GM23338 (cell line): ENCODE measurements around the gene ITGA8. TPM values are rescaled to one million over a fixed set of nuclear protein-coding genes. Genes with fewer than 3 reads are reported as not detected.

Source experiments
- ATAC-seq: fragments of 200-7000 bp; cut with Tn5 transposase; 3 replicates; pipeline ENCODE4 v1.9.1; 2020
- DNase-seq: peaks from one replicate; pipeline ENCODE4 v3.0.0-alpha.2; 2015; ENCODE audit warnings: low spot score
- H2AFZ ChIP-seq: fragments of 200-600 bp; sonication (generic); 2 replicates; pipeline ENCODE4 v1.8.0; 2016; ENCODE audit warnings: antibody characterized with exemption, mild to moderate bottlenecking, moderate library complexity
- H3F3A ChIP-seq: fragments of 200-600 bp; sonication (generic); replicated peaks from 2 replicates; pipeline ENCODE4 v1.8.0; 2017; ENCODE audit warnings: antibody characterized with exemption, mixed run types, low read depth
- H3K27ac ChIP-seq: fragments of 200-600 bp; sonication (generic); 2 replicates; pipeline ENCODE4 v1.6.1; 2016; ENCODE audit warnings: low read depth
- H3K27me3 ChIP-seq: fragments of 200-600 bp; sonication (generic); 2 replicates; pipeline ENCODE4 v1.8.0; 2016; ENCODE audit warnings: mild to moderate bottlenecking, mixed run types, moderate library complexity; ENCODE audit not compliant: insufficient read depth
- H3K36me3 ChIP-seq: fragments of 200-600 bp; sonication (generic); 2 replicates; pipeline ENCODE4 v1.8.0; 2016; ENCODE audit warnings: mild to moderate bottlenecking; ENCODE audit not compliant: insufficient read depth
- H3K4me1 ChIP-seq: fragments of 200-600 bp; sonication (generic); 2 replicates; pipeline ENCODE4 v1.8.0; 2016; ENCODE audit warnings: mild to moderate bottlenecking, moderate library complexity; ENCODE audit not compliant: insufficient read depth
- H3K4me2 ChIP-seq: fragments of 200-600 bp; sonication (generic); 2 replicates; pipeline ENCODE4 v1.7.1; 2017; ENCODE audit warnings: mixed run types
- H3K4me3 ChIP-seq: fragments of 200-600 bp; sonication (generic); 2 replicates; pipeline ENCODE4 v1.6.1; 2016; ENCODE audit warnings: mixed run types
- H3K79me2 ChIP-seq: fragments of 200-600 bp; sonication (generic); replicated peaks from 2 replicates; pipeline ENCODE4 v1.8.0; 2017; ENCODE audit warnings: mild to moderate bottlenecking; ENCODE audit not compliant: insufficient read depth
- H3K9me2 ChIP-seq: fragments of 200-600 bp; sonication (generic); 2 replicates; pipeline ENCODE4 v1.8.0; 2017; ENCODE audit not compliant: insufficient read depth
- H4K20me1 ChIP-seq: fragments of 200-600 bp; sonication (generic); replicated peaks from 2 replicates; pipeline ENCODE4 v1.8.0; 2017; ENCODE audit warnings: mild to moderate bottlenecking; ENCODE audit not compliant: insufficient read depth
- H3K27ac Mint-ChIP-seq: 2 replicates; pipeline ENCODE4 v1.8.0; 2020; ENCODE audit warnings: inconsistent platforms, mild to moderate bottlenecking, moderate library complexity, mixed read lengths
- H3K27me3 Mint-ChIP-seq: 3 replicates; pipeline ENCODE4 v1.8.0; 2022; ENCODE audit warnings: low read depth, mild to moderate bottlenecking, moderate library complexity, mixed read lengths, inconsistent platforms; ENCODE audit not compliant: insufficient read depth, poor library complexity
- H3K36me3 Mint-ChIP-seq: 3 replicates; pipeline ENCODE4 v1.8.0; 2021; ENCODE audit warnings: low read depth, mild to moderate bottlenecking, inconsistent platforms, moderate library complexity, mixed read lengths
- H3K4me1 Mint-ChIP-seq: 3 replicates; pipeline ENCODE4 v1.8.0; 2020; ENCODE audit warnings: mild to moderate bottlenecking, inconsistent platforms, mixed read lengths
- H3K4me3 Mint-ChIP-seq: 3 replicates; pipeline ENCODE4 v1.8.0; 2021; ENCODE audit warnings: moderate library complexity, mild to moderate bottlenecking, inconsistent platforms, mixed read lengths
- H3K9me3 Mint-ChIP-seq: 3 replicates; pipeline ENCODE4 v1.8.0; 2020; ENCODE audit warnings: moderate library complexity, mild to moderate bottlenecking, inconsistent platforms, mixed read lengths
- CREB1 ChIP-seq: fragments of 250-450 bp; sonication (Bioruptor Pico); IDR thresholded peaks from 2 replicates; pipeline ENCODE4 v1.5.0; 2020; ENCODE audit warnings: low read depth, mild to moderate bottlenecking, moderate library complexity
- CTCF ChIP-seq, 2 experiments: fragments of 200-600 bp in 1 of 2; sonication (generic) in 1 of 2; conservative IDR thresholded peaks; 2 replicates each; pipeline versions ENCODE4 v1.5.1 to v1.6.1; 2016 to 2017; ENCODE audit warnings: antibody characterized with exemption in 2 of 2, low read depth in 2 of 2, mild to moderate bottlenecking in 2 of 2, moderate library complexity in 1 of 2
- EZH2 ChIP-seq: fragments of 200-600 bp; sonication (generic); IDR thresholded peaks from one replicate; pipeline ENCODE4 v1.8.0; 2017; ENCODE audit warnings: antibody characterized with exemption, mild to moderate bottlenecking, low read depth; ENCODE audit not compliant: unreplicated experiment
- EZH2phosphoT487 ChIP-seq: fragments of 200-600 bp; sonication (generic); IDR thresholded peaks from one replicate; pipeline ENCODE4 v1.8.1; 2018; ENCODE audit warnings: antibody characterized with exemption; ENCODE audit not compliant: unreplicated experiment
- JUNB ChIP-seq: IDR thresholded peaks from one replicate; pipeline ENCODE4 v1.6.1; 2016; ENCODE audit warnings: antibody characterized with exemption; ENCODE audit not compliant: unreplicated experiment
- NANOG ChIP-seq: IDR thresholded peaks from 2 replicates; pipeline ENCODE4 v1.6.1; 2016; ENCODE audit warnings: antibody characterized with exemption, borderline replicate concordance
- POLR2AphosphoS5 ChIP-seq: IDR thresholded peaks from 2 replicates; pipeline ENCODE4 v1.6.1; 2016; ENCODE audit warnings: antibody characterized with exemption, low read depth
- STAT1 ChIP-seq: IDR thresholded peaks from one replicate; pipeline ENCODE4 v1.6.1; 2016; ENCODE audit warnings: antibody characterized with exemption; ENCODE audit not compliant: unreplicated experiment
- ZNF114 ChIP-seq: fragments of 250-450 bp; sonication (Bioruptor Pico); IDR thresholded peaks from 2 replicates; pipeline ENCODE4 v1.5.0; 2020; ENCODE audit warnings: mild to moderate bottlenecking, moderate library complexity
- ZNF331 ChIP-seq: fragments of 250-450 bp; sonication (Bioruptor Pico); IDR thresholded peaks from 2 replicates; pipeline ENCODE4 v1.5.0; 2020; ENCODE audit warnings: low read depth, mild to moderate bottlenecking, moderate library complexity
- polyA plus RNA-seq: library from polyadenylated mRNA; unstranded; fragments of >200 nt; fragmentation: Nextera tagmentation; extraction: Ambion mirVana; gene quantifications from 2 replicates; pipeline ENCODE4 v1.2.1, GENCODE V29; 2016
- total RNA-seq: library from RNA; depleted of rRNA; stranded (reverse); fragments of >200 nt; shearing (Covaris generic); gene quantifications from 2 replicates; pipeline ENCODE4 v1.2.3, GENCODE V29; 2014
- TF ChIP-seq, protein P1 (sequence below): fragments of 250-450 bp; sonication (Bioruptor Pico); IDR thresholded peaks from 2 replicates; pipeline ENCODE4 v1.5.0; 2020; ENCODE audit warnings: mild to moderate bottlenecking, moderate library complexity
- TF ChIP-seq, protein P2 (sequence below): IDR thresholded peaks from 2 replicates; pipeline ENCODE4 v1.6.1; 2016; ENCODE audit warnings: antibody characterized with exemption
- TF ChIP-seq, protein P3 (sequence below): IDR thresholded peaks from one replicate; pipeline ENCODE4 v1.6.1; 2018; ENCODE audit warnings: antibody characterized with exemption; ENCODE audit not compliant: unreplicated experiment

Gene ITGA8
- total and polyA plus RNA-seq, 2 experiments from 2014 or later, result not detected

GRCh38 chr10:15540727-15541126 is 179.0 kb downstream of the ITGA8 start:
- ATAC-seq (no peak; the same call in 2 of the 3 replicates), DNase-seq (peak; percentile 65)
- Mint-ChIP-seq H3K4me1 (no peaks in the 10 kb centered on the region), H3K27ac (no peak overlapping the region), H3K4me3 (no peak overlapping the region), H3K27me3 (peaks cover 5% of the 10 kb centered on the region), H3K36me3 (no peaks in the 10 kb centered on the region; the same call in 2 of the 3 replicates), H3K9me3 (no peaks in the 10 kb centered on the region)
- Histone ChIP-seq H3K27ac (no peak overlapping the region), H3K4me2 (no peak overlapping the region), H3K4me1 (no peaks in the 10 kb centered on the region), H3F3A (no peaks in the 10 kb centered on the region), H3K27me3 (no peaks in the 10 kb centered on the region), H4K20me1 (no peaks in the 10 kb centered on the region), H3K4me3 (no peak overlapping the region), H3K36me3 (no peaks in the 10 kb centered on the region), H3K9me2 (peaks cover 19% of the 10 kb centered on the region; the same call in 1 of the 2 replicates), H3K79me2 (no peaks in the 10 kb centered on the region), H2AFZ (peak overlapping the region; percentile 76)
- TF ChIP-seq CREB1 (CRISPR knock-in tag) (no peak), STAT1 (no peak), JUNB (no peak), ZNF114 (CRISPR knock-in tag) (no peak), EZH2phosphoT487 (no peak), CTCF (conservative IDR thresholded peaks at IDR 0.05; ENCODE audit: low read depth in 2 of 2) (no peak), EZH2 (no peak), ZNF331 (CRISPR knock-in tag) (no peak), NANOG (no peak), POLR2AphosphoS5 (no peak)
- TF ChIP-seq, protein P1, sequence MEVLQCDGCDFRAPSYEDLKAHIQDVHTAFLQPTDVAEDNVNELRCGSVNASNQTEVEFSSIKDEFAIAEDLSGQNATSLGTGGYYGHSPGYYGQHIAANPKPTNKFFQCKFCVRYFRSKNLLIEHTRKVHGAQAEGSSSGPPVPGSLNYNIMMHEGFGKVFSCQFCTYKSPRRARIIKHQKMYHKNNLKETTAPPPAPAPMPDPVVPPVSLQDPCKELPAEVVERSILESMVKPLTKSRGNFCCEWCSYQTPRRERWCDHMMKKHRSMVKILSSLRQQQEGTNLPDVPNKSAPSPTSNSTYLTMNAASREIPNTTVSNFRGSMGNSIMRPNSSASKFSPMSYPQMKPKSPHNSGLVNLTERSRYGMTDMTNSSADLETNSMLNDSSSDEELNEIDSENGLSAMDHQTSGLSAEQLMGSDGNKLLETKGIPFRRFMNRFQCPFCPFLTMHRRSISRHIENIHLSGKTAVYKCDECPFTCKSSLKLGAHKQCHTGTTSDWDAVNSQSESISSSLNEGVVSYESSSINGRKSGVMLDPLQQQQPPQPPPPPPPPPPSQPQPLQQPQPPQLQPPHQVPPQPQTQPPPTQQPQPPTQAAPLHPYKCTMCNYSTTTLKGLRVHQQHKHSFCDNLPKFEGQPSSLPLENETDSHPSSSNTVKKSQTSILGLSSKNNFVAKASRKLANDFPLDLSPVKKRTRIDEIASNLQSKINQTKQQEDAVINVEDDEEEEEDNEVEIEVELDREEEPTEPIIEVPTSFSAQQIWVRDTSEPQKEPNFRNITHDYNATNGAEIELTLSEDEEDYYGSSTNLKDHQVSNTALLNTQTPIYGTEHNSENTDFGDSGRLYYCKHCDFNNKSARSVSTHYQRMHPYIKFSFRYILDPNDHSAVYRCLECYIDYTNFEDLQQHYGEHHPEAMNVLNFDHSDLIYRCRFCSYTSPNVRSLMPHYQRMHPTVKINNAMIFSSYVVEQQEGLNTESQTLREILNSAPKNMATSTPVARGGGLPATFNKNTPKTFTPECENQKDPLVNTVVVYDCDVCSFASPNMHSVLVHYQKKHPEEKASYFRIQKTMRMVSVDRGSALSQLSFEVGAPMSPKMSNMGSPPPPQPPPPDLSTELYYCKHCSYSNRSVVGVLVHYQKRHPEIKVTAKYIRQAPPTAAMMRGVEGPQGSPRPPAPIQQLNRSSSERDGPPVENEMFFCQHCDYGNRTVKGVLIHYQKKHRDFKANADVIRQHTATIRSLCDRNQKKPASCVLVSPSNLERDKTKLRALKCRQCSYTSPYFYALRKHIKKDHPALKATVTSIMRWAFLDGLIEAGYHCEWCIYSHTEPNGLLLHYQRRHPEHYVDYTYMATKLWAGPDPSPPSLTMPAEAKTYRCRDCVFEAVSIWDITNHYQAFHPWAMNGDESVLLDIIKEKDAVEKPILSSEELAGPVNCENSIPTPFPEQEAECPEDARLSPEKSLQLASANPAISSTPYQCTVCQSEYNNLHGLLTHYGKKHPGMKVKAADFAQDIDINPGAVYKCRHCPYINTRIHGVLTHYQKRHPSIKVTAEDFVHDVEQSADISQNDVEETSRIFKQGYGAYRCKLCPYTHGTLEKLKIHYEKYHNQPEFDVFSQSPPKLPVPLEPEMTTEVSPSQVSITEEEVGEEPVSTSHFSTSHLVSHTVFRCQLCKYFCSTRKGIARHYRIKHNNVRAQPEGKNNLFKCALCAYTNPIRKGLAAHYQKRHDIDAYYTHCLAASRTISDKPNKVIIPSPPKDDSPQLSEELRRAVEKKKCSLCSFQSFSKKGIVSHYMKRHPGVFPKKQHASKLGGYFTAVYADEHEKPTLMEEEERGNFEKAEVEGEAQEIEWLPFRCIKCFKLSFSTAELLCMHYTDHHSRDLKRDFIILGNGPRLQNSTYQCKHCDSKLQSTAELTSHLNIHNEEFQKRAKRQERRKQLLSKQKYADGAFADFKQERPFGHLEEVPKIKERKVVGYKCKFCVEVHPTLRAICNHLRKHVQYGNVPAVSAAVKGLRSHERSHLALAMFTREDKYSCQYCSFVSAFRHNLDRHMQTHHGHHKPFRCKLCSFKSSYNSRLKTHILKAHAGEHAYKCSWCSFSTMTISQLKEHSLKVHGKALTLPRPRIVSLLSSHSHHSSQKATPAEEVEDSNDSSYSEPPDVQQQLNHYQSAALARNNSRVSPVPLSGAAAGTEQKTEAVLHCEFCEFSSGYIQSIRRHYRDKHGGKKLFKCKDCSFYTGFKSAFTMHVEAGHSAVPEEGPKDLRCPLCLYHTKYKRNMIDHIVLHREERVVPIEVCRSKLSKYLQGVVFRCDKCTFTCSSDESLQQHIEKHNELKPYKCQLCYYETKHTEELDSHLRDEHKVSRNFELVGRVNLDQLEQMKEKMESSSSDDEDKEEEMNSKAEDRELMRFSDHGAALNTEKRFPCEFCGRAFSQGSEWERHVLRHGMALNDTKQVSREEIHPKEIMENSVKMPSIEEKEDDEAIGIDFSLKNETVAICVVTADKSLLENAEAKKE (CRISPR knock-in tag), result no peak
- TF ChIP-seq, protein P2, sequence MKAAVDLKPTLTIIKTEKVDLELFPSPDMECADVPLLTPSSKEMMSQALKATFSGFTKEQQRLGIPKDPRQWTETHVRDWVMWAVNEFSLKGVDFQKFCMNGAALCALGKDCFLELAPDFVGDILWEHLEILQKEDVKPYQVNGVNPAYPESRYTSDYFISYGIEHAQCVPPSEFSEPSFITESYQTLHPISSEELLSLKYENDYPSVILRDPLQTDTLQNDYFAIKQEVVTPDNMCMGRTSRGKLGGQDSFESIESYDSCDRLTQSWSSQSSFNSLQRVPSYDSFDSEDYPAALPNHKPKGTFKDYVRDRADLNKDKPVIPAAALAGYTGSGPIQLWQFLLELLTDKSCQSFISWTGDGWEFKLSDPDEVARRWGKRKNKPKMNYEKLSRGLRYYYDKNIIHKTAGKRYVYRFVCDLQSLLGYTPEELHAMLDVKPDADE, result no peak
- TF ChIP-seq, protein P3, sequence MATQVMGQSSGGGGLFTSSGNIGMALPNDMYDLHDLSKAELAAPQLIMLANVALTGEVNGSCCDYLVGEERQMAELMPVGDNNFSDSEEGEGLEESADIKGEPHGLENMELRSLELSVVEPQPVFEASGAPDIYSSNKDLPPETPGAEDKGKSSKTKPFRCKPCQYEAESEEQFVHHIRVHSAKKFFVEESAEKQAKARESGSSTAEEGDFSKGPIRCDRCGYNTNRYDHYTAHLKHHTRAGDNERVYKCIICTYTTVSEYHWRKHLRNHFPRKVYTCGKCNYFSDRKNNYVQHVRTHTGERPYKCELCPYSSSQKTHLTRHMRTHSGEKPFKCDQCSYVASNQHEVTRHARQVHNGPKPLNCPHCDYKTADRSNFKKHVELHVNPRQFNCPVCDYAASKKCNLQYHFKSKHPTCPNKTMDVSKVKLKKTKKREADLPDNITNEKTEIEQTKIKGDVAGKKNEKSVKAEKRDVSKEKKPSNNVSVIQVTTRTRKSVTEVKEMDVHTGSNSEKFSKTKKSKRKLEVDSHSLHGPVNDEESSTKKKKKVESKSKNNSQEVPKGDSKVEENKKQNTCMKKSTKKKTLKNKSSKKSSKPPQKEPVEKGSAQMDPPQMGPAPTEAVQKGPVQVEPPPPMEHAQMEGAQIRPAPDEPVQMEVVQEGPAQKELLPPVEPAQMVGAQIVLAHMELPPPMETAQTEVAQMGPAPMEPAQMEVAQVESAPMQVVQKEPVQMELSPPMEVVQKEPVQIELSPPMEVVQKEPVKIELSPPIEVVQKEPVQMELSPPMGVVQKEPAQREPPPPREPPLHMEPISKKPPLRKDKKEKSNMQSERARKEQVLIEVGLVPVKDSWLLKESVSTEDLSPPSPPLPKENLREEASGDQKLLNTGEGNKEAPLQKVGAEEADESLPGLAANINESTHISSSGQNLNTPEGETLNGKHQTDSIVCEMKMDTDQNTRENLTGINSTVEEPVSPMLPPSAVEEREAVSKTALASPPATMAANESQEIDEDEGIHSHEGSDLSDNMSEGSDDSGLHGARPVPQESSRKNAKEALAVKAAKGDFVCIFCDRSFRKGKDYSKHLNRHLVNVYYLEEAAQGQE, result no peak
